SU-DHL-6 (cell line): ENCODE measurements around the gene ORAI2.

Experiments
- EZH2phosphoT487 ChIP-seq: fragments of 200-600 bp; sonication (generic), shearing (Covaris generic); conservative IDR thresholded peaks from 2 replicates; pipeline ENCODE4 v1.6.1; 2018; ENCODE audit warnings: mild to moderate bottlenecking, antibody characterized with exemption, low read length, moderate library complexity, mixed read lengths
- TF ChIP-seq, protein P1 (sequence below): fragments of 200-600 bp; sonication (generic); IDR thresholded peaks from one replicate; pipeline ENCODE4 v1.5.1; 2017; ENCODE audit warnings: antibody characterized with exemption, mild to moderate bottlenecking, low read length, moderate library complexity; ENCODE audit not compliant: insufficient read depth, poor library complexity, severe bottlenecking

DNA sequence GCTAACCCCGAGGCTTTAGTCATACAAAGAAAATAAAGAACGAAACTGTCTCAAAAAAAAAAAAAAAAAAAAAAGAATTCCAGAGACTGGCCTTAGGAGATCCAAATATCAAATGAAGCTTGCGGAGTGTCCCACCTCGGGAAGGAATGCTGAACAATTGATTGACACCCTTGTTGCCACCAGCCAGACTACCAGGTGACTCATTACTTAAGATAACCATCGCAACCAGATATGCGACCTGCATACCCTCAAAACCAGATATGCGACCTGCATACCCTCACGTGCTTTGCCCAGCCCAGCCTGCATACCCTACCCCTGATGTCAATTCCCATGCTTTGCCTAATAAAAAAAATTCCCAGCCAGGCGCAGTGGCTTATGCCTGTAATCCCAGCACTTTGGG lies 39.9 kb upstream of the ORAI2 start:
- TF ChIP-seq, protein P1, sequence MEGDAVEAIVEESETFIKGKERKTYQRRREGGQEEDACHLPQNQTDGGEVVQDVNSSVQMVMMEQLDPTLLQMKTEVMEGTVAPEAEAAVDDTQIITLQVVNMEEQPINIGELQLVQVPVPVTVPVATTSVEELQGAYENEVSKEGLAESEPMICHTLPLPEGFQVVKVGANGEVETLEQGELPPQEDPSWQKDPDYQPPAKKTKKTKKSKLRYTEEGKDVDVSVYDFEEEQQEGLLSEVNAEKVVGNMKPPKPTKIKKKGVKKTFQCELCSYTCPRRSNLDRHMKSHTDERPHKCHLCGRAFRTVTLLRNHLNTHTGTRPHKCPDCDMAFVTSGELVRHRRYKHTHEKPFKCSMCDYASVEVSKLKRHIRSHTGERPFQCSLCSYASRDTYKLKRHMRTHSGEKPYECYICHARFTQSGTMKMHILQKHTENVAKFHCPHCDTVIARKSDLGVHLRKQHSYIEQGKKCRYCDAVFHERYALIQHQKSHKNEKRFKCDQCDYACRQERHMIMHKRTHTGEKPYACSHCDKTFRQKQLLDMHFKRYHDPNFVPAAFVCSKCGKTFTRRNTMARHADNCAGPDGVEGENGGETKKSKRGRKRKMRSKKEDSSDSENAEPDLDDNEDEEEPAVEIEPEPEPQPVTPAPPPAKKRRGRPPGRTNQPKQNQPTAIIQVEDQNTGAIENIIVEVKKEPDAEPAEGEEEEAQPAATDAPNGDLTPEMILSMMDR = no peak
- TF ChIP-seq EZH2phosphoT487 = no peak
